SKM-1 treated with dmso at 0.1 percent for 144 hours (cell line): ENCODE data around the gene RASSF4.

Source experiments
- DNase-seq: peaks from one replicate; lab custom pipeline; 2025; ENCODE audit not compliant: unreplicated experiment; lab: John Stamatoyannopoulos, UW

Gene RASSF4, protein sequence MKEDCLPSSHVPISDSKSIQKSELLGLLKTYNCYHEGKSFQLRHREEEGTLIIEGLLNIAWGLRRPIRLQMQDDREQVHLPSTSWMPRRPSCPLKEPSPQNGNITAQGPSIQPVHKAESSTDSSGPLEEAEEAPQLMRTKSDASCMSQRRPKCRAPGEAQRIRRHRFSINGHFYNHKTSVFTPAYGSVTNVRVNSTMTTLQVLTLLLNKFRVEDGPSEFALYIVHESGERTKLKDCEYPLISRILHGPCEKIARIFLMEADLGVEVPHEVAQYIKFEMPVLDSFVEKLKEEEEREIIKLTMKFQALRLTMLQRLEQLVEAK

DNA sequence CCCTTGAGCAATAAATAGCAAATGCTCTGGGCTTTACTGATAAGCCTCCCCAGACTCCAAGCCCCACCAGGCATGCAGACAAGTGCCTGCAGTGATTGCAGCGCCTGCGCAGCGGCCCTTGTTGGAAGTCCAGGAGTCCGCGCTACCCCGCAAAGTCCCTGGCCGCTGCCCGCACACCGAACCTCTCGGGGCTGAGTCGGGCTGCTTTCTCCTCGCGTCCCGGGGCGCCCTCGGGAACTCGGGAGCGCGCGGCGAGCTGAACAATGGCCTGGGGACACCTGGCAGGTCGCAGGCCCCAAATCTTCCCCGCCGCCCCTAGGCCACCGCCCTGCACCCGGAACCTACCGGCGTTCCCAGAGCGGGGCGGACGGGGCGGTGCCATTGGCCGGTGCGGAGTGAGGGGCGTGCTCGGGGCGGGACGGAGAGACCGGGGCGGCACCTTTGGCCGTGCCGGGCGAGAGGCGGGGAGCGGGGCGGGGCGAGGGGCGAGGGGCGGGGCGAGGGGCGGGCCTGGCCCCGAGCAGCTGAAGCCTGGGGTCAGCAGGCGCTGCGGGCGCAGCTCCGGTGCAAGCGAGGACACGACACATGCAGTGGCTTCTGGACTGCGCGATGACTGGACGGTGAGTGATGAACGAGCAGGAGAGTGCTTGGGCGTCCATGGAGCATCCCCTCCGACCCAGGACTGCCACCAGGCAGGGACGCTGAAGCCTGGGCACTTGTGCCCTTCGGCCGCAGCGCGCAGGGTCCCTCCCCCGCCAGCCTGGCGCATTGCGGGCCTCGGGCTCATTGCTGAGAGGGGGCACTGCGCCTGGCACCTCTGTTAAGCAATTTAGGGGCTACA, at the start of gene RASSF4:
RASSF4 (plus strand) TSS at position 556 of the 841 bp plus-strand sequence. CDS start 10,401 bp downstream, outside the sequence.
- DNase-seq: peak; percentile 85

DNA sequence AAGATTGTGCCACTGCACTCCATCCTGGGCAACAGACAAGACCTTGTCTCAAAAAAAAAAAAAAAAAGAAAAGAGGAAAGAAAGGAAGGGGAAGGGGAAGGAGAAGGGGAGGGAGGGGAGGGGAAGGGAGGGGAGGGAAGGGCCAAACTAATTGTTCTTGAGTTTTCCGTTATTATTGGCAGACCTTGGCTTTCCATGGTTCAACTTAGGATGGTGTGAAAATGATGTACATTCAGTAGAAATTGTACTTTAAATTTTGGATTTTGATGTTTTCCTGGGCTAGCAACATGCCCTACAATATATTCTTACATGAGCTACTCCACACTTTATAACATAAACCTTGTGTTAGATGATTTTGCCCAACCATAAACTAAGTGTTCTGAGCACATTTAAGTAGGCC, 49.7 kb upstream of the RASSF4 start:
- DNase-seq: no peak

GRCh38 chr10:44910602-44911001, 49.0 kb upstream of the RASSF4 start:
- DNase-seq: no peak

- no peak for DNase-seq
Observed at GRCh38 chr10:44911081-44911540, 48.5 kb upstream of the RASSF4 start, which contains the start of gene TMEM72. TSS of gene TMEM72 (plus strand) at chr10:44911337. CDS start at chr10:44911513, 176 bp downstream.

DNA sequence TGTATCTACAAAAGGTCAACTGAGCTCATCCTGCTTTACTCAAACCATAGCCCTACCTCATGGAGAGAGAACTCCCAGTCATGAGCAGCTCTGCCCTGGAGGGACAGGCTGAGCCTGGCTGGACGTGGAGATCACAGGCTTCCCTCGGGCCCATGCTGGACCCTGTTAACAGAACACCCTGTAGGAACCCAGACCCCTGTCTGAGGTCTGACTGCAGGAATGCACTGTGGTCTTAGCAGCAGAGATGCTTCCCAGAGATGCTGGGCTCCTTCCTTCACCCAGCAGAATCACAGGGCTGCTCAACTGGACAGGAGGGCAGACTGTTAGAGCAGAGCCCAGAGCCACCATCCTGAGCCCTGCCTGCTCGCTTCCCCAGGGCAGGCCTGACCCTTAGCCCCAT, 47.7 kb upstream of the RASSF4 start:
- no peak for DNase-seq

- peak; percentile 92 for DNase-seq
Observed at GRCh38 chr10:44913350-44914081, 46.1 kb upstream of the RASSF4 start.

- DNase-seq: no peak
Observed at GRCh38 chr10:44914891-44915290, 44.7 kb upstream of the RASSF4 start.

DNA sequence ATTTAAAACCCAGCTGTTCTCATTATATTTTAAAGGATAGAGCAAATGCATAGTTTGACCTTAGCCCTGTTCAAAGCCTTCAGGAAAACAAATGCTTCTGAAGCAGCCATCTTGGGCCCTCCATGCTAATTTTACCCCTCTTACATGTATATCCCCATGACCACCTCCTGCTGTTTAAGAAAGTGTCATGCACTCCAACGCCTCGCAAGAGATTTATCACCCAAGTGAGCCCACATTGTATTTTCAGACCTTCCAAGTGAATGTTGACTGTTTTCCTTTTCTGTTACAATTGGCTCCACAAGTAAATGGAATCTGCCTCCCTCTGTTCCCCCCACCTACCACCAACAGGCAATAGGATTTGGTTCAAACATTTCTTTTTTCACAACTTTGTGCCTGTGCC, 43.2 kb upstream of the RASSF4 start:
- no peak for DNase-seq

DNA sequence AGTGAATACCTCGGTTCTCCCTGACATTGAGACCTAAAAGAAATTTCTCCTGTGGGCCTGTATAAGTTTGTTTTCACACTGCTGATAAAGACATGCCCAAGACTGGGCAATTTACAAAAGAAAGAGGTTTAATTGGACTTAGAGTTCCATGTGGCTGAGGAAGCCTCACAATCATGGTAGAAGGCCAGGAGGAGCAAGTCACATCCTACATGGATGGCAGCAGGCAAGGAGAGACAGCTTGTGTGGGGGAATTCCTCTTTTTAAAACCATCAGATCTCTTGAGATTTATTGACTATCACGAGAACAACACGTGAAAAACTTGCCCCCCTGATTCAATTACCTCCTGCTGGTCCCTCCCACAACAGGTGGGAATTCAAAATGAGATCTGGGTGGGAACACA, 41.8 kb upstream of the RASSF4 start:
- DNase-seq: no peak

- no peak for DNase-seq
Observed at GRCh38 chr10:44920252-44920651, 39.4 kb upstream of the RASSF4 start.

DNA sequence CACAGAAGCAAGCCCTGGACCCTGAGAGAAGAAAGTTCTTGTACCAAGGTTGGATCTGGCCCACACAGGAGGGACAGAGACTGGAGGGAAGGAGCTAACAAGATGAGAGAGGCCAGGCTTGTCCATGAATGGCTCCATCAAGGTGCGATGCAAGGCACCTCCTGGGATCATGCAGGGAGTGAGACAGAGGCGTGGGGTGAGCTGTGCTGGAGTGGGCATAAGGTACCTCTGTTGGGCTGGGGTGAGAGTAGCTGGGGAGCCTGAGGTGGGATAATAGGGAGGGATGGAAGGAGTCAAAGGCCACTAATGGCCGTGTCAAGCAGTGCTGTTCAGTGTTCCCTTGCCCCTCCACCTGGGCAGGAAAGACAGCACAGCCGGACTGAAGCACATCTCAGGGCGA, 38.5 kb upstream of the RASSF4 start:
- no peak for DNase-seq

- no peak for DNase-seq
Observed at GRCh38 chr10:44921506-44921905, 38.1 kb upstream of the RASSF4 start.

GRCh38 chr10:44922021-44922420, 37.6 kb upstream of the RASSF4 start:
- DNase-seq: no peak

GRCh38 chr10:44922796-44923545, 36.6 kb upstream of the RASSF4 start:
- no peak for DNase-seq

DNA sequence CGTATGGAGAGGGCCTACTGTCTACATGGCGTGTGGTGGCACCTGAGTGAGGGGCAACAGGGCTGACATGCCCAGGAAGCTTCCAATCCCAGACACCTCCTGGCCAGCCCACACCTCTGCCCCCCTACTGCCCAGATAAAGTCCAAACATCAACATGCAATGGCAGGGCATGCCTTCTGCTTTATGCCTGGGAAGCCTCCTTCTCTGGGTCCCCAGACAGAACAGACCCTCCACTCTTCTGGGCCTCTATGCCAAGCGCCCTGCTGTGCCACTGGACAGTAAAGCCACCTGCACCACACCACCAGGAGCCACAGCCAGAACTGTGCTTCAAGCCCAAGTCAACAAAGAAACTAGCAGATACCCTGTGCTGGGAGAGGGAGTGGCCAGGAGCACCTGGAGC, 36.0 kb upstream of the RASSF4 start:
- DNase-seq: no peak

GRCh38 chr10:44924261-44925040, 35.2 kb upstream of the RASSF4 start:
- DNase-seq: no peak

GRCh38 chr10:44925224-44925623, 34.4 kb upstream of the RASSF4 start:
- DNase-seq: no peak

DNA sequence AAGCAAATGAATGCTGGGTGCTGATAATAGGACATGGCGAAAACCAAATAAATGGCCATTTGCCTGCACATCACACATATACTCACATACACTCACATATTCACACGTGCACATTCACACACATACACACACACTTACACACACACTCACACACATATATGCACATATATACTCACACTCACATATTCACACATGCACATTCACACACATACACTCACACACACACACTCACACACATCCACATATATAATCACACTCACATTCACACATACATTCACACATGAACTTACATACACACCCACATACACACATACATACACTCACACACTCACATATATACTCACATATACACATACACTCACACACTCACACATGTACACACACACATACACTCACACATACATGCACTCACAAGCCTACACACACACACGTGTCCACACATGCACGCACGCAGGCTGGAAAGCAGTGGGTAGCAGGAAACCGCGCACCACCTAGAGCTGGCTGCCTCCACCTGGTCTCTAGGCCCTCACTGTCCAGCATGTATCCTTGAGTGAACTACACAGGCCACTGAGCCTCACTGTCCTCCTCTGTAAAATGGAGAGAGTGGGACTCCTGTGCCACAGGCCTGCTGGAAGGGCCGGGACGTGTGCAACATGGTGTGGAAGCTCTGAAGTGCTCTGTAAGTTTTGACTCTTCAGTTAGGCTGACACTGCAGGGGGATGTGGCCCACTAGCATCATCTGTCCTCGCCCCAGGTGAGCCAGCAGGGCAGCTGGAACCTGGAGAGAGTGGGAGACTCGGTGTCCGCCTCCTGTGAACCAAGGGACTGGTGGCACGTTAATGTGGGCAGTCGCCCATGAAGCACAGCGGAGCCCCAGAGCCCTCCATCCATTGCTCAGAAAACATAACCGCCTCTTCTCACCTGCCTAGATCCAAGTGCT, 33.5 kb upstream of the RASSF4 start:
- no peak for DNase-seq
